Panc1 (cell line): ENCODE results near the gene AOC1. TPM values are rescaled to one million over a fixed set of nuclear protein-coding genes. Genes with fewer than 3 reads are reported as not detected.

Experiments
- ATAC-seq: fragments of 200-7000 bp; cut with Tn5 transposase; 2 replicates; pipeline ENCODE4 v1.9.1; 2020; ENCODE audit warnings: mild to moderate bottlenecking, moderate library complexity
- BruUV-seq: library from RNA; stranded (reverse); fragments of 400-500 nt; replicated peaks from 2 replicates; lab custom pipeline; 2021; lab: Mats Ljungman, UMichigan
- CTCF ChIA-PET: fragments of 300-600 bp; sonication (Branson Sonifier 250); formaldehyde crosslinking; loops from one replicate; lab custom pipeline; 2022; ENCODE audit warnings: antibody characterized with exemption; lab: Charles Lee
- POLR2A ChIA-PET: fragments of 300-600 bp; sonication (Branson Sonifier 250); formaldehyde crosslinking; loops from one replicate; lab custom pipeline; 2022; ENCODE audit warnings: antibody characterized with exemption; lab: Charles Lee
- DNase-seq: peaks from one replicate; pipeline ENCODE4 v3.0.0-alpha.2; 2010; ENCODE audit warnings: low read depth, low spot score
- H3K27ac ChIP-seq: 2 replicates; pipeline ENCODE4 v1.5.1; 2011; ENCODE audit warnings: mild to moderate bottlenecking, low read length, inconsistent platforms
- H3K27me3 ChIP-seq: fragments of 200-500 bp; sonication (Bioruptor generic); 2 replicates; pipeline ENCODE4 v1.6.0; 2014; ENCODE audit warnings: low read length, inconsistent platforms; ENCODE audit not compliant: control insufficient read depth, insufficient read depth
- H3K36me3 ChIP-seq: fragments of 200-500 bp; sonication (Bioruptor generic); 2 replicates; pipeline ENCODE4 v1.5.1; 2014; ENCODE audit warnings: inconsistent platforms, mild to moderate bottlenecking, low read length, moderate library complexity; ENCODE audit not compliant: control insufficient read depth, insufficient read depth
- H3K4me1 ChIP-seq: 2 replicates; pipeline ENCODE4 v1.5.1; 2011; ENCODE audit warnings: inconsistent platforms, mild to moderate bottlenecking, low read length, moderate library complexity; ENCODE audit not compliant: control insufficient read depth, insufficient read depth
- H3K4me3 ChIP-seq, 2 experiments: 2 replicates each; pipeline ENCODE4 v1.5.1; 2011 to 2012; ENCODE audit warnings: low read depth in 2 of 2, low read length in 2 of 2, mild to moderate bottlenecking in 2 of 2, inconsistent platforms in 1 of 2, moderate library complexity in 1 of 2
- H3K9me3 ChIP-seq: fragments of 200-500 bp; sonication (Bioruptor generic); 2 replicates; pipeline ENCODE4 v1.5.1; 2014; ENCODE audit warnings: low read depth, mild to moderate bottlenecking, inconsistent platforms, low read length, moderate library complexity; ENCODE audit not compliant: control insufficient read depth, insufficient read depth
- POLR2AphosphoS5 ChIP-seq: IDR thresholded peaks from 2 replicates; pipeline ENCODE4 v1.6.1; 2012; ENCODE audit warnings: mild to moderate bottlenecking, low read depth, low read length, moderate library complexity
- REST ChIP-seq, 2 experiments: IDR thresholded peaks; 2 replicates each; pipeline ENCODE4 v1.6.1; 2011 to 2012; ENCODE audit warnings: low read depth in 2 of 2, control low read depth in 1 of 2, low read length in 1 of 2, mild to moderate bottlenecking in 1 of 2, moderate library complexity in 1 of 2; ENCODE audit not compliant: insufficient read depth in 1 of 2
- SIN3A ChIP-seq: IDR thresholded peaks from 2 replicates; pipeline ENCODE4 v1.6.1; 2012; ENCODE audit warnings: low read depth, mild to moderate bottlenecking, low read length, moderate library complexity, borderline replicate concordance; ENCODE audit not compliant: insufficient read depth
- TCF7L2 ChIP-seq: IDR thresholded peaks from 2 replicates; pipeline ENCODE4 v1.6.1; 2011; ENCODE audit warnings: mild to moderate bottlenecking, low read depth, low read length, inconsistent platforms
- in situ Hi-C: cut with HindIII; loops from 2 replicates; pipeline ENCODE4 v1.10.0; 2016; ENCODE audit warnings: low sequenced_read_pairs, low pct_unique_long_range_greater_than_20kb
- intact Hi-C: fragments of 100-400 bp; cut with micrococcal nuclease; formaldehyde crosslinking; loops from one replicate; pipeline ENCODE4 v1.10.0; 2022; ENCODE audit not compliant: unreplicated experiment
- total RNA-seq: library from RNA; stranded (reverse); gene quantifications from one replicate; pipeline ENCODE4 v1.2.1, GENCODE V29; 2021; ENCODE audit not compliant: unreplicated experiment
- TF ChIP-seq, protein P1 (sequence below): fragments of 450-650 bp; IDR thresholded peaks from 2 replicates; pipeline ENCODE4 v1.5.1; 2017; ENCODE audit warnings: mild to moderate bottlenecking

The AOC1 gene
- total RNA-seq, 1 experiment from 2014 or later, result 0.15 TPM

DNA sequence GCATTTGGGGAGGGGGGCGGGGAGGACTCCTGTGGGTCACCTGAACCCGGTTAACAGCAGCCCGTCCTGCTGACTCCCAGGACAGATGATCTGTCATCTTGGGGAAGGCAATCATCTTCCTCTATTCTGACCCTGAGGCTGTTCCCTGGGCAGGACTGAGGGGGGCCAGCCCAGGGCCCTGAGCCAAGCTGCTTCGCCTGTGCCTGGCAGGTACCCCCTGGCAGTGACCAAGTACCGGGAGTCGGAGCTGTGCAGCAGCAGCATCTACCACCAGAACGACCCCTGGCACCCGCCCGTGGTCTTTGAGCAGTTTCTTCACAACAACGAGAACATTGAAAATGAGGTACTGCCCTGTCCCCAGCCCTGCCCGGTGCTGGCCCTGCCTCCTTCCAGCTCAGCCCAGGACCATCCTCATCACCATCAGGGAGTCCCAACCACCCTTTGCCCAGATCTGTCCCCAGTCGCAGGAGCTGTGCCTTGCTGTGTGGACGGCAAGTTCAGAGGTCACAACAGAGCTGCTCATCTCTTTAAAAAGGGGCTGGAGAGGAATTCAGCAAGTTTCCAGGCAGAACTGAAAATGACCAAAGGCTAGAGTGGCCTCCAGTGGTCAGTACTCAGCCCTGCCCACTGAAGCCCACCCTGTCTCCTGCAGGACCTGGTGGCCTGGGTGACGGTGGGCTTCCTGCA is 8.1 kb downstream of the AOC1 start:
- no TSS peak for BruUV-seq
- CTCF ChIA-PET, result no interaction called here
- Histone ChIP-seq H3K4me1 (no peaks in the 10 kb centered on the region), H3K27ac (no peak overlapping the region), H3K27me3 (0 out of 2 replicates have a peak, but pooled peaks cover 3% of the 10 kb centered on the region), H3K9me3 (no peaks in the 10 kb centered on the region), H3K4me3 (no peak overlapping the region), H3K36me3 (no peaks in the 10 kb centered on the region)
- POLR2A ChIA-PET, result no interaction called here
- TF ChIP-seq SIN3A (no peak), TCF7L2 (no peak), POLR2AphosphoS5 (no peak), REST (IDR thresholded peaks at IDR 0.05; ENCODE audit: insufficient read depth in 1 of 2, low read depth in 2 of 2, low read length in 1 of 2) (no peak)
- TF ChIP-seq, protein P1, sequence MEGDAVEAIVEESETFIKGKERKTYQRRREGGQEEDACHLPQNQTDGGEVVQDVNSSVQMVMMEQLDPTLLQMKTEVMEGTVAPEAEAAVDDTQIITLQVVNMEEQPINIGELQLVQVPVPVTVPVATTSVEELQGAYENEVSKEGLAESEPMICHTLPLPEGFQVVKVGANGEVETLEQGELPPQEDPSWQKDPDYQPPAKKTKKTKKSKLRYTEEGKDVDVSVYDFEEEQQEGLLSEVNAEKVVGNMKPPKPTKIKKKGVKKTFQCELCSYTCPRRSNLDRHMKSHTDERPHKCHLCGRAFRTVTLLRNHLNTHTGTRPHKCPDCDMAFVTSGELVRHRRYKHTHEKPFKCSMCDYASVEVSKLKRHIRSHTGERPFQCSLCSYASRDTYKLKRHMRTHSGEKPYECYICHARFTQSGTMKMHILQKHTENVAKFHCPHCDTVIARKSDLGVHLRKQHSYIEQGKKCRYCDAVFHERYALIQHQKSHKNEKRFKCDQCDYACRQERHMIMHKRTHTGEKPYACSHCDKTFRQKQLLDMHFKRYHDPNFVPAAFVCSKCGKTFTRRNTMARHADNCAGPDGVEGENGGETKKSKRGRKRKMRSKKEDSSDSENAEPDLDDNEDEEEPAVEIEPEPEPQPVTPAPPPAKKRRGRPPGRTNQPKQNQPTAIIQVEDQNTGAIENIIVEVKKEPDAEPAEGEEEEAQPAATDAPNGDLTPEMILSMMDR, result no peak
- in situ Hi-C loops, result no loop called here
- ATAC-seq (no peak), DNase-seq (no peak)
- intact Hi-C loops, result no loop called here

GRCh38 chr7:150860978-150861295 is 8.6 kb downstream of the AOC1 start:
- no peaks in the 10 kb centered on the region for H3K9me3 ChIP-seq
- no peaks in the 10 kb centered on the region for H3K36me3 ChIP-seq
- ChIA-PET CTCF (no interaction called here), POLR2A (no interaction called here)
- in situ Hi-C loops, result no loop called here
- no peak overlapping the region for H3K27ac ChIP-seq
- BruUV-seq, result no TSS peak
- TF ChIP-seq TCF7L2 (no peak), REST (IDR thresholded peaks at IDR 0.05; ENCODE audit: insufficient read depth in 1 of 2, low read depth in 2 of 2, low read length in 1 of 2) (no peak), POLR2AphosphoS5 (no peak), SIN3A (no peak)
- TF ChIP-seq, protein P1, result no peak
- no peak for ATAC-seq
- H3K4me3 ChIP-seq, result no peak overlapping the region
- intact Hi-C loops, result no loop called here
- H3K4me1 ChIP-seq, result no peaks in the 10 kb centered on the region
- no peak for DNase-seq
- 0 out of 2 replicates have a peak, but pooled peaks cover 3% of the 10 kb centered on the region for H3K27me3 ChIP-seq
